GM19099 (cell line): ENCODE measurements around the gene CEACAM3.

Experiments used
- POLR2A ChIP-seq: IDR thresholded peaks from 3 replicates; pipeline ENCODE4 v1.6.1; 2011; ENCODE audit warnings: low read depth; ENCODE audit not compliant: insufficient read length; ENCODE audit errors: extremely low read depth

The CEACAM3 gene

DNA sequence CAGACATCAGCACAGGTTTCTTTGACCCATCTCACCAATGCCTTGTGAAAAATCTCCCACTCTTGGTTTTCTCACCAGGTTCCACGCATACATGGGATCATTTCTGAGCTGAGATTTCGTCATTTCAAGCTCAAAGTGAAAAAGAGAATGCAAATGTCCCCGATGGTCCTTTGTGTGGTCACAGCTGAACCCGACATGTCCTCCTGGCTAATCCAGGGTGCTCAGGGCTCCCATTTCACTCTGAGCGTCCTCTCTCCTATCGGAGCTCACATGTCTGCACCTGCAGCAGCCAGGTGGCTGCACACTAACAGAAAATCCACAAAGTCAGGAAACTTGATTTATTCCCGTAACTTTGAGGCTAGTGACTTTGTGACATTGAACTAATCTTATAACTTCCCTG is 9.3 kb upstream of the CEACAM3 start:
- no peak for TF ChIP-seq POLR2A

DNA sequence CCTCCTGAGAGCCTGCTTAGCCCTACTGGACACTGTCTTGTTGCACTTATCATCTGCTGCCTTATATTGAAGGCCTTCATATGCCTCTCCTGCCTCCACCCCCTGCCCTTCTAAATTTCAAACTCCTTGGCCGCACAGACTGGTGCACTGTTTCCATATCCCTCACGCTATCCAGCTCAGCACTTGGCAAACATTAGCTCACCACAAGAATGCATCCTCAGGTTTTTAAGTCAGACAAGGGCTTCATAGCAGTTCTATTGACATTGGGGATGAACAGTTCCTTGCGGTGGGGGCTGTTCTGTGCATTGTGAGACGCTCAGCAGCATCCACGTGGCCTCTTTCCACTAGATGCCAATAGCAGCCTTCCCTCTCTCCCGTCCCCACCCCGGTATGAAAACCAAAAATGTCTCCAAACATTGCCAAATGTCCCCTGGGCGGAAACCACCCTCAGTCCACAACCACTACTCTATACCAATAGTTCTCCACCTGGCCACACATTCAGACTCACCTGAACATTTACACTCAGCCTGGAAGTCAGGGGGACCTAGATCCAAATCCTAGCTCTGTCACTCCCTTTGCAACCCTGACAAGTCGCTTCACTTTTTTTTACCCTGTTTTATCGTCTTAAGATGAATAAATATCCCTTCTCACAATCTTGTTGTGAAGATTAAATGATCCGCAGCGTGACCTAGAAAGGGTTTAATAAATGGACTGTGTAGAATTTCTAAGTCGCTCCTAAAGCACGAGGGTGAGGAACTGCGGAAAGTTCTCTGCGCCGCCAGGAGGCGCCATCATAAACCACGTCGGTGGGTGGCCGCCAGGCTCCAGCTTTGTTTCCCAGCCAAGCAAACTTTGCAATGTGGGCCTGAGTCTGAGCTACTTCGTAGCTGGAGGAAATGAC is 3.6 kb upstream of the CEACAM3 start:
- TF ChIP-seq POLR2A: no peak

DNA sequence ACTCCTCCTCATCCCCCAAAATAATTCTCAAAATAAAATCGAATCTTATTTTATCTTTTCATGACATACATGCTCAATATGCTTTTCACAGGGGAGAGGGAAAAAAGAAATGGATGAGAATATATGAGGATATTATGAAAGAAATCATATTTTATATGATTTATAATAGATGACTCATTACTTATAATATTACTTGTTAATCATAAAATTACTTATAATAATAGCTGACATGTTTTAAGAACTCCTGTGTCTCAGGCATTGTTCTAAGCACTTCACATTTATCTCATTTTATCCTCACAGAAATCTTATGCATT is 3.0 kb upstream of the CEACAM3 start:
- TF ChIP-seq POLR2A: no peak

DNA sequence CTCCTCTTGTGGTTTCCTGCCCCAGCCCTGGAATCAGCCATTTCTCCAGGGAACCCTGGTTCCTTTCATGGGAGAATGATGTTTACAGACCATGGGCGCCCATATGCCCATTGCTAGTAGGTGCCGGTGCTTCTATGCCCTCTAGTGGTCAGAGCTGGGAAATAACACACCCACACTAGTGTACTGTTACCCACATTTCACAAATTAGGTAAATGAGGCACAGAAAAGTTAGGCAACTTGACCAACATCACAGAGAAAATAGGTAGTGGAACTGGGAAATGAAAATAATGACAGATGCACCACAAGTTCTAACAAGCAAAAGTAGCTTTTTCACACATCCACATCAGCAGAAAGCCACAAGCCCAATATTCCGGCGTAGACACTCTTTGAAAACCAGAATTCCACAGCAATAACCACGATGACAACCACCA is 1.3 kb upstream of the CEACAM3 start:
- TF ChIP-seq POLR2A: no peak

DNA sequence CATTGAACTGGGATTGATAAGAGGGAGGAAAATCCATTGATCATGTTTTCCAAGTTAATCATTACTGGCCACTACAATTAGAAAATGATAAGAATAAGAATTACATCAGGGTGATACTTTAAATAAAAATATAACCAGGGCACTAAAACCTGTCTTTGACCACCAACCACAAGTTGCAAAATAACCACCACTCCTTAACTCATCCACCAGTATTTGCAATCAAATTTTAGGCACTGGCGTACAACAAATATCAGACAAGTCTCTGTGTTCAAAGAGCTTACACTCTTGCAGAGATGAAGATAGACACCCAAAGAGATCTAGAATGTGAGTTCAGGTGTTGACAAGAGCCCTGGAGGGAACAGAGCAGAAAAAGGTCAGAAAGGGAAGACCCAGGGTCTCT is 514 bp downstream of the CEACAM3 start:
- TF ChIP-seq POLR2A: no peak

DNA sequence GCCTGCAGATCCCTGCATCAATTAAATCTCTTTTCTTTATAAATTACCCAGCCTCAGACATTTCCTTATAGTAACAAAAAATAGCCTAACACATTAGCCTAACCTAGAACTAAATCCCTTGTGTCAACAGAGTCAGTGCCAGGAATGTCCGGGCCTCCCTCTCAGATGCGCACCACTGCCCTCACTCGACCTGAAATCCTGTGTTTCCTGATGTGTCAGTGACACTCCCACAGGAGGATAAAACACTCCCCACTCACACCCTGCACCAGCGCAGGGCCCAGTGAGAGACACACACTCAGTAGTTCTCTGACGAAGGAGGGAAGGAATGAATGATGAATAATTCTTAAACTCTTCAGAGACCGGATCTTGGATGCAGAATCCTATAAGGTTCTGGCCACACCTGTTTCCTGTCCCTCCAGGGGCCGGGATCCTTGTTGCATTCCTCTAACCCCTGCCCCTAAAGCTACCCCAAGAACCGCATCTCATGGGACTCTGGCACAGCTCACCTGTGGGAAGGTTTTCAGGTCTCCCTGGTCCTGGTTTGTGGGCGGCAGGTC is 3.1 kb downstream of the CEACAM3 start:
- TF ChIP-seq POLR2A: no peak

DNA sequence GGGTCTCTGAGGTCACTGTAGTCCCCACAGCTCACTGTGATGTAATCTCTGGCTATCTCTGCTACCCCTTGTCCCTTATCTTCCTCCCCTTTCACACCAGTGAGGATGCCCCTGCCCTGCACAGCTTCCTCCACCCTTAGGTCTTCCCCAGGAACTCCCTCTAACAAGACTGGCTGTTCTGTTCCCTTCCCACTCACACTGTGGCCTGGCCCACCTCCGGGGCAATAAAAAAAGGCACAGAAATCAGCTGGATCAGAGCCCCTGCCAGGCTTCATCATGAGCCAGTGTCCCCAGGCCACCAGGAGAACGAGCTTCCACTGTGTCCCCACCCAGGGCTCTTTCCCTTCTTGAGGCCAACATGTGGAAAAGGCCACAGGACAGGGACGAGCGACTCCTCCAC is 4.6 kb downstream of the CEACAM3 start:
- TF ChIP-seq POLR2A: no peak

DNA sequence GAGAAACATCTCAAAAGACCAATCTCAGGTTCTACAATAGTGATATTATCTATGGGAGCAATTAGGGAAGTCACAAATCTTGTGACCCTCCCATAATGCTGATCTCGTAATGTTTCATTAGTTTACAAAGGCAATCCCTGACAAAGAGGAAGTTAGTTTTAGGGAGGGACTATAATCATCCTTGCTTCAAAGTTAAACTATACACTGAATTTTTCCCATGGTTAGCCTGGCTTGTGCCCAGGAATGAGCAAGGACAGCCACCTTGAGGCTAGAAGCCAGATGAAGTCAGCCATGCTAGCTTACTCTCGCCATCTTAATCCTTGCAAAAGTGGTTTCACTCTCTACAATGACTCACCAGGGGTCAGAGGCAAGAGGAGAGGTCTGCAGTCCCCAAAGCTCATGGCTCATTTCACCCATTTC is 5.4 kb downstream of the CEACAM3 start:
- no peak for TF ChIP-seq POLR2A

DNA sequence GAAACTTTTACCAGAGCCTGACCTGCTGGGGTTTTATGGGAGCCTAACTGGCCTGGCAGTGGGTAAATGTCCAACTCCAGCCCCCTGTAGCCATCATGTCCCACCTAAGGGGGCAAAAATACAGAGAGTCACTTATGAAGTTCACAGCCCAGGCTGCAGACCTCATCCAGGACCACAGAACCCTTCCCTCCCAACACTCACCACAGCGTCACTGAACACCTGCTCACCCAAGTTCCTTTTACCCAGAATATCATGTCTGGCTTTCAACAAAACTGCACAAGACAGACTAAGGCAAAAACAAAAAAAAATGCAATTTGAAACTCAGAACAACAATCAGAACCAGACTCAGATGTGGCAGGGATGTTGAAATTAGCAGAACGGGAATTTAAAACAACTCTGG is 6.4 kb downstream of the CEACAM3 start:
- no peak for TF ChIP-seq POLR2A

DNA sequence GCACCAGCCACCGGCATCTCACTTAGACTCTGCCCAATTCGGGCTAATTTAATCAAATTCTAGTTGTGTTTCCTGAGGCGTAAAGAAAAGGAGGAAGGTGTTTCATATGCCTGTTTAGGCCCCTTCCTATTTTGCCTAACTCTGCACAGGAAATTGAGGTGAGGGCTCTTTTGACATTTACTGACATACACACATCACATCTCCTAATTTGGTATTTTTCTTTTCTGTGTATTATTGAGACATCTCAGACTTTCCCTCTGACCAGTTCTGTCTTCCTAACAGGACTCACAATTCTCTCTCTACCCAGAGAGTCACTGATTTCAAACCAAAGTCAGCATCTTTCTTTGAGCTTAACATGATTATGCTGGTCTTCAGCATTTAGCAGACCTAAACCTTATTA is 7.9 kb downstream of the CEACAM3 start:
- TF ChIP-seq POLR2A: no peak

DNA sequence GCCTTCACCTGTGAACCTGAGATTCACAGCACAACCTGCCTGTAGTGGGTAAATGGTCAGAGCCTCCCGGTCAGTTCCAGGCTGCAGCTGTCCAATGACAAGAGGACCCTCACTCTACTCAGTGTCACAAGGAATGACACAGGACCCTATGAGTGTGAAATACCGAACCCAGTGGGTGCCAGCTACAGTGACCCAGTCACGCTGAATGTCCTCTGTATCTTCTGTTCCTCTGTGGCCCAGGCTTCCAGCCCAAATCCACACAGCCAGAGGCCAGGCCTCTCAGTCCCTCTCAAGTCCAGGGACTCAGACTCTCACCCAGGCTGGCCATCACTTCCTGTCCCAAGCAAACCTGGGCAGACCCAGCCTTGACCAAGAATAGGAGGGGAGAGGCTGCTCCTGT is 10.8 kb downstream of the CEACAM3 start:
- no peak for TF ChIP-seq POLR2A

DNA sequence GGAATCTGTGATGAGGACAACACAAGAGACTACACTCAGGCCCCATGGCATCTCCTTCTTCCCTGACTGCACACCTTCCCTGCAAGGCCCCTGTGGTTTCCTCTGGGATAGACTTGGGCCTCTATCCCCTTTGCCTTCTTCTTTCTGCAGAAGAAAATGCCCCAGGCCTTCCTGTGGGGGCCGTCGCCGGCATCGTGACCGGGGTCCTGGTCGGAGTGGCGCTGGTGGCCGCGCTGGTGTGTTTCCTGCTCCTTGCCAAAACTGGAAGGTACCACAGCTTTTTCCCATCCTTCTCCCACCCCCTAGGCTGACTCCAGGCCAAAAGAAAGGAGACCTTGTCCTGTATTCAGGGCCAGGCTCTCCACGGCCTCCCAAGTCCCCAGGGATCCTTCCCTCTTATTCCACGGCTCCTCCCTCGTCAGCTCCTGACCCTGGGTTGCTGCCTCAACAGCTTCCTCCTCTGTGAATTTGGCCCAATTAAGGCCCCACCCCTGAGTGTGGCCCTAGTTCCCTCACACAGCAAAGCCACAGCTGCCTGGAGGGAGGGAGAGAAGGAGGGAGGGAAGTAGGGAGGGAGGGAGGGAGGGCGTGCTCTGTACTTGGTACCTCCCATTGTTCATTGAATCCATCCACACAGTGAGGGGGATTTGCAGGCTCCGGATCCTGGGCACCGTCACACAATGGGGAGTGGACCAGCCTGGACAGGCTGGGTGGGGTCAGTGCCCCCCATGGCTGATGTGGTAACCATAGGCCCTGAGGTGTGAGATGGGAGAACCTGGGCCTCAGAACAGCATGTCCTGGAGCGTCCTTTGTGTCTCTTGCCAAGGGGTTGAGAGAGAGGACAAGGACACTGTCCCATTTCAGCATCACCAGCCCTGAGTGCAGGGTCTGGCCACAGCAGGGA is 12.5 kb downstream of the CEACAM3 start:
- TF ChIP-seq POLR2A: no peak

DNA sequence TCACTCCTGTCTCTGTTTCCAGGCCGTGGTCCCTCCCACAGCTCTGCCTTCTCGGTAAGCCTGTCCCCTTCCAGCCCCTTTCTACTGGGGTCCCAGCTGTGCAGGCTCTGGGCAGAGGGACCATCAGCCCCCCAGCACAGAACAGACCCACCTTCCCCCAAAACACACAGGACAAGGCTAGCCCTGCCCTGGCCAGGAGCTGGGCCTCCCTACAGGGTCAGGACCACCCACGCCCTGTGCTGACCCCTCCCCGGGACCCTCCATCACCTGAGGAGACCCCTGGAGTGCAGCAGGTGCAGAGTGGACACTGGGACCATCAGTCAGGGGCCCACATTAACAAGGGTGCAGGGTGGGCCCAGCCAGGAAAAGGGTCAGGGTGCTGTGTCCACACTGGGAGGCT is 13.9 kb downstream of the CEACAM3 start:
- no peak for TF ChIP-seq POLR2A

DNA sequence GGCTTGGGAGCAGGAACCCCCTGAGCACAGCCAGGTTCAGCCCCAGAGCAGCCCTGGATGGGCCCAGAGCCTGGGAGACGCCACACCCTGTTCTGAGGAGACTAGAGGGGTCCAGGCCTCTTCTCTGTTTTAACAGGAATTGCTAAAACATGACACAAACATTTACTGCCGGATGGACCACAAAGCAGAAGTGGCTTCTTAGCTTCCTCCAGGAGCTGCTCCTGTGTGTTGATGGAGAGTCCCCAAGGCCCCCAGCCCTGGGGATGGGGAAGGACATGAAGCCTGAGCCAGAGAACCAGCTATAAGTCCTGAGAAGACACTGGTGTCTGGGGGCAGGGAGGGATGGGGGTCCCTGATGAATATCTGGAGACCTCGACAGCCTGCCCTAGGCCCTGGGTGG is 14.6 kb downstream of the CEACAM3 start:
- TF ChIP-seq POLR2A: no peak

DNA sequence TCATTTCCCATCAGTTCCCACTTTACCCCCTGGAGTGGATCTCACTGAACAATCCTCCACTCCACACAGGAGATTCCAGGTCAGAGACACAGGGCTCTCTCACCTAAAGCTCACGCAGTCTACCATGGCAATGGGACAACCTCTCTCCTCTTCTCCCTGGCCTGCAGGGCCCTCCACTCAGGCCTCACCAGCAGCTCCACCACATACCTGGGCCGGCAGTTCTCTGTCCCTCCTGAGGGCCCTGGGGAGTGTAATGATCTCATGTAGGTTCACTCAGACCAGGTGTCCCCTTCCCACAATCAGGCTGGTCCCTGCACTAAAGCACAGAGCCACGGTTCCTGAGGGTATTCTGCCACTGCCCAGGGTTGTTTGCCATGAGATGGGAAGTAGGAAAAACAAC is 15.6 kb downstream of the CEACAM3 start:
- no peak for TF ChIP-seq POLR2A

DNA sequence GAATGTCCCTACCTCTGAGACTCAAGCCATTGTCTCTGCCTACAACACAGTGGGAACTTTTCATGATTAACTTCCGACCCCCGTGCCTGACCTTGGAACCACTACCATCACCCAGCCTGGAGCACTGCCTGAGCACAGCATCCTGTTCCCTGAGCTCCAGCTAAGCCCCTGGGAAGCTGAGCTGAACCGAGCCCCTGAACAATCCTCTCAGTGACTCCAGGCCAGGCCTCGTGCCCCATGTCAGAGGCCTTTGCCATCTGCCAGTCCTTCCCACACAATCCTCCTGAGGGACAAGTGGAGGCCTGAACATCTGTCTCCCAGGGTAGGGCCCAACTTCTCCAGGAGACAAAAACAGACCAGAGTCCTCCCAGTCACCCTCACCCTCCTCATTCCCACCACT is 17.5 kb downstream of the CEACAM3 start:
- no peak for TF ChIP-seq POLR2A
